NCI-H1694 (cell line): ENCODE data around the gene SLC25A34.
"Not testable (repeated sequence)": the region's sequence is repeated elsewhere in the genome, so short reads cannot be mapped to it uniquely, and the experiment has no call there.

Experiments used
- DNase-seq: peaks from one replicate; lab custom pipeline; 2025; lab: John Stamatoyannopoulos, UW

The SLC25A34 gene

GRCh38 chr1:15736038-15736891 lies at the start of gene SLC25A34:
SLC25A34 (plus strand) TSS chr1:15736258; CDS start chr1:15736486, 228 bp downstream.
- no peak for DNase-seq

- DNase-seq, result no peak
These were observed 48.6 kb upstream of the SLC25A34 start for GRCh38 chr1:15687446-15687845.

- DNase-seq, result no peak
These were observed 45.7 kb upstream of the SLC25A34 start for GRCh38 chr1:15690317-15690716.

GRCh38 chr1:15691434-15692032 lies 44.5 kb upstream of the SLC25A34 start:
- DNase-seq, result no peak

- DNase-seq, result no peak
These were observed 43.9 kb upstream of the SLC25A34 start for GRCh38 chr1:15692121-15692682.

- no peak for DNase-seq
These were observed 42.7 kb upstream of the SLC25A34 start for GRCh38 chr1:15693371-15693770.

- DNase-seq, result no peak
These were observed 39.0 kb upstream of the SLC25A34 start for GRCh38 chr1:15696956-15697521.

- no peak for DNase-seq
These were observed 37.9 kb upstream of the SLC25A34 start for GRCh38 chr1:15698201-15698600.

GRCh38 chr1:15699321-15699720 lies 36.7 kb upstream of the SLC25A34 start:
- DNase-seq, result not testable (repeated sequence)

GRCh38 chr1:15700508-15700907 lies 35.5 kb upstream of the SLC25A34 start:
- no peak for DNase-seq

- DNase-seq, result no peak
These were observed 34.3 kb upstream of the SLC25A34 start for GRCh38 chr1:15701784-15702183.

- DNase-seq, result no peak
These were observed 33.1 kb upstream of the SLC25A34 start for GRCh38 chr1:15702722-15703550.

- DNase-seq, result no peak
These were observed 32.5 kb upstream of the SLC25A34 start for GRCh38 chr1:15703562-15703961.

- DNase-seq, result no peak
These were observed 31.4 kb upstream of the SLC25A34 start for GRCh38 chr1:15704526-15705183.

GRCh38 chr1:15705184-15705566 lies 30.9 kb upstream of the SLC25A34 start:
- DNase-seq, result no peak

- DNase-seq, result no peak
These were observed 29.3 kb upstream of the SLC25A34 start for GRCh38 chr1:15706751-15707150.

GRCh38 chr1:15707239-15707925 lies 28.7 kb upstream of the SLC25A34 start:
- DNase-seq, result no peak

GRCh38 chr1:15708486-15709137 lies 27.4 kb upstream of the SLC25A34 start:
- DNase-seq, result no peak

- DNase-seq, result no peak
These were observed 26.8 kb upstream of the SLC25A34 start for GRCh38 chr1:15709226-15709625.

- DNase-seq, result no peak
These were observed 23.9 kb upstream of the SLC25A34 start for GRCh38 chr1:15712168-15712567.
